Gastrocnemius medialis (tissue), 4 donors: ENCODE measurements around the gene PRKN. TPM values are rescaled to one million over a fixed set of nuclear protein-coding genes. Genes with fewer than 3 reads are reported as not detected.

Source experiments
- ATAC-seq, 2 donors: fragments of 150-250 bp; one replicate each; pipeline ENCODE4 v1.9.1; 2016
- DNase-seq, 2 donors: peaks; one replicate each; pipeline ENCODE4 v3.0.0-alpha.2; 2019
- H3K27ac ChIP-seq, 4 donors: fragments of 200-600 bp; sonication (generic); 1 replicate in 1 of 4; 2 replicates in 3 of 4; pipeline ENCODE4 v1.5.1; 2016 to 2018; ENCODE audit warnings: mild to moderate bottlenecking in 2 of 4, moderate library complexity in 1 of 4
- H3K27me3 ChIP-seq, 3 donors: fragments of 200-600 bp; sonication (generic) in 2 of 3; 1 replicate in 1 of 3; 2 replicates in 2 of 3; pipeline versions ENCODE4 v1.5.1 to v1.6.0; 2016 to 2019; ENCODE audit warnings: mild to moderate bottlenecking in 1 of 3, moderate library complexity in 1 of 3
- H3K36me3 ChIP-seq, 2 donors: fragments of 200-600 bp; sonication (generic) in 1 of 2; one replicate each; pipeline ENCODE4 v1.5.1; 2017 to 2018
- H3K4me1 ChIP-seq, 2 donors: fragments of 200-600 bp; sonication (generic) in 1 of 2; one replicate each; pipeline ENCODE4 v1.5.1; 2016 to 2017; ENCODE audit warnings: mild to moderate bottlenecking in 2 of 2
- H3K4me3 ChIP-seq, 4 donors: fragments of 200-600 bp; sonication (generic) in 3 of 4; 1 replicate in 1 of 4; 2 replicates in 3 of 4; pipeline ENCODE4 v1.5.1; 2016 to 2019; ENCODE audit warnings: mild to moderate bottlenecking in 2 of 4
- H3K9me3 ChIP-seq, 3 donors: fragments of 200-600 bp; sonication (generic) in 2 of 3; 1 replicate in 1 of 3; 2 replicates in 2 of 3; pipeline ENCODE4 v1.5.1; 2016 to 2019
- POLR2A ChIP-seq, 2 donors: fragments of 450-650 bp; IDR thresholded peaks; one replicate each; pipeline ENCODE4 v1.6.1; 2017; ENCODE audit warnings: antibody characterized with exemption in 2 of 2, mild to moderate bottlenecking in 2 of 2, moderate library complexity in 2 of 2
- in situ Hi-C, 4 donors: fragments of 200-750 bp; cut with MboI; loops; one replicate each; pipeline versions ENCODE4 v1.15.0 to v1.8.0; 2017; ENCODE audit warnings: low sequenced_read_pairs in 4 of 4
- intact Hi-C: fragments of 100-400 bp; cut with DNase I; formaldehyde crosslinking; loops from one replicate; pipeline ENCODE4 v1.15.1; 2023; ENCODE audit warnings: low total_unique reads
- total RNA-seq, 4 donors: library from RNA; depleted of rRNA; stranded (reverse); fragments of >200 nt; gene quantifications; one replicate each; pipeline versions ENCODE4 v1.1.0 to v1.2.3, GENCODE V29; 2016
- TF ChIP-seq, protein P1 (sequence below), 5 experiments: fragments of 450-650 bp in 3 of 5; fragments of 200-600 bp in 2 of 5; sonication (generic) in 2 of 5; IDR thresholded peaks in 4 of 5; conservative IDR thresholded peaks in 1 of 5; 1 replicate in 4 of 5; 2 replicates in 1 of 5; pipeline ENCODE4 v1.5.1; 2016 to 2019; ENCODE audit warnings: antibody characterized with exemption in 5 of 5, mild to moderate bottlenecking in 3 of 5, moderate library complexity in 3 of 5

The PRKN gene
- total RNA-seq, 4 donors from 2014 or later: 8.4 to 21.6 (median 13.7) TPM

DNA sequence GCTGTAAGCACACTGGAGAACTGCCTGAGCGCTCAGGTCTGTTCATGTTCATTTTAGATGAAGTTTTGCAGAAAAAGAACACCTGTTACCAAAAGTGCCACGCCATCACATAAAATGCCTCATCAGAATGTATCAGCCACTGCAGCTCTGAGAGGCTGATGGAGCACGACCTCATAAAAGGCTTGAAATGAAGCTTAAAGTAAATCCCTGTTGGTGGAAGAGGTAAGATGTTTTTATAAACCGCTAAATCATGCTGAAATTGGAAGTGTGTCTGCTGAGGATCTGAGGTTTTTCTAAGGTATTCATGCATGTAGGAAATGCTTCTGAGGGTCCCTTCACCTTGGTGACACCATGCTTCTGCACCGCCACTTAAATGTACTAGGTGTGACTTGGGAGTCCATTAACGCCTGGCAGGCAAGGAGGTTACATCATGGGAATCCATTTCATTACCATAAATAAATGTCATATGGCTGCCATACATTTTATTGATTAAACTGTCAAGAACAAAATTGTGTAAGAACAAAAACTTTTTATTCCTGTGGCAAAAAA is 1090.6 kb downstream of the PRKN start:
- peaks cover 6% of the 10 kb centered on the region in 2 donors for H3K4me1 ChIP-seq
- no peak overlapping the region for H3K4me3 ChIP-seq
- intact Hi-C loops: no loop called here
- ATAC-seq (no peak), DNase-seq (no peak)
- H3K9me3 ChIP-seq: no peaks in the 10 kb centered on the region
- H3K27me3 ChIP-seq: no peaks in the 10 kb centered on the region
- in situ Hi-C loops: no loop called here
- H3K27ac ChIP-seq: no peak overlapping the region
- no peaks in the 10 kb centered on the region for H3K36me3 ChIP-seq
- TF ChIP-seq, protein P1, sequence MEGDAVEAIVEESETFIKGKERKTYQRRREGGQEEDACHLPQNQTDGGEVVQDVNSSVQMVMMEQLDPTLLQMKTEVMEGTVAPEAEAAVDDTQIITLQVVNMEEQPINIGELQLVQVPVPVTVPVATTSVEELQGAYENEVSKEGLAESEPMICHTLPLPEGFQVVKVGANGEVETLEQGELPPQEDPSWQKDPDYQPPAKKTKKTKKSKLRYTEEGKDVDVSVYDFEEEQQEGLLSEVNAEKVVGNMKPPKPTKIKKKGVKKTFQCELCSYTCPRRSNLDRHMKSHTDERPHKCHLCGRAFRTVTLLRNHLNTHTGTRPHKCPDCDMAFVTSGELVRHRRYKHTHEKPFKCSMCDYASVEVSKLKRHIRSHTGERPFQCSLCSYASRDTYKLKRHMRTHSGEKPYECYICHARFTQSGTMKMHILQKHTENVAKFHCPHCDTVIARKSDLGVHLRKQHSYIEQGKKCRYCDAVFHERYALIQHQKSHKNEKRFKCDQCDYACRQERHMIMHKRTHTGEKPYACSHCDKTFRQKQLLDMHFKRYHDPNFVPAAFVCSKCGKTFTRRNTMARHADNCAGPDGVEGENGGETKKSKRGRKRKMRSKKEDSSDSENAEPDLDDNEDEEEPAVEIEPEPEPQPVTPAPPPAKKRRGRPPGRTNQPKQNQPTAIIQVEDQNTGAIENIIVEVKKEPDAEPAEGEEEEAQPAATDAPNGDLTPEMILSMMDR (IDR thresholded peaks at IDR 0.05 in 4 of 5, conservative IDR thresholded peaks at IDR 0.05 in 1 of 5): no peak
- TF ChIP-seq POLR2A (IDR thresholded peaks at IDR 0.05): no peak

DNA sequence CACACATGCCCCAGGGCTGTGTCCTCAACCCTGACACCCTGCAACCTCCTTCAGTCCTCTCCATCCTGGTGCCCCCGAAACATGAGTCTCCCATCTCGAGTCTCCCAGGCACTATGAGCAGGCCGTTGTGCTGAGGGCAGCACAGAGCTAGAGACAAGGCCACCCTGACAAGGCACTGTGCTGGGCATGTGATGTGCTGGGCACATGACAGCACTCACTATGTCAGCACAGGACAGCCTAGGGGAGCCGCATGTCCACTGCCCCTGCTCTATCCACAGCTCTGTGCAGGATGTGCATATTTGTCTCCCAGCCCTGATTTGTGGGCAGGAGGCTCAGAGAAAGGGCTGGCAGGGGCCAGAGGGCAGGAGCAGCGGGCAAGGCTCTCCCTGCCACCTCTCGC is 1091.6 kb downstream of the PRKN start:
- Histone ChIP-seq H3K9me3 (no peaks in the 10 kb centered on the region), H3K4me3 (no peak overlapping the region), H3K27ac (no peak overlapping the region), H3K4me1 (peaks cover 11 to 16% of the 10 kb centered on the region in 2 donors), H3K36me3 (no peaks in the 10 kb centered on the region), H3K27me3 (no peaks in the 10 kb centered on the region)
- in situ Hi-C loops (no loop called here), intact Hi-C loops (no loop called here)
- TF ChIP-seq, protein P1 (IDR thresholded peaks at IDR 0.05 in 4 of 5, conservative IDR thresholded peaks at IDR 0.05 in 1 of 5): no peak
- no peak for TF ChIP-seq POLR2A (IDR thresholded peaks at IDR 0.05)
- ATAC-seq (no peak), DNase-seq (no peak)

DNA sequence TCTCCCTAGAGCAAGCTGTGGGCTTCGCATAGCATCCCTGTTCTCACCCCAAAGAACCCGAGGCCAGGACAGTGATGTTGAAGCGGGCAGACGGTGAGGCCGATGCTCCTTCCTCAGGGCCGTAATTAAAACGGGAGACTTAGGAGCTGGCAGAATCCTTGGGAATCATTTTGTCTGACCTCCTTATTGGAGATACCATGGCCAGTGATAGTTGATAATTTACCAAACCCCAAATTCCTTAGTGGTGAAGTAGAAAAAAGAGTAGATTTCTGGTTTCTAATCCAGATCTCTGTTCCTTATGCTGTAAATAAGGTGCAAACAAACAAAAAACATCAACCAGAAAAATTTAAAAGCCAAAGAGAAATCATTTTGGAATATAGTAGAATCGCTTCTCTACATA is 1092.7 kb downstream of the PRKN start:
- no peak for TF ChIP-seq POLR2A (IDR thresholded peaks at IDR 0.05)
- TF ChIP-seq, protein P1 (IDR thresholded peaks at IDR 0.05 in 4 of 5, conservative IDR thresholded peaks at IDR 0.05 in 1 of 5): no peak
- H3K4me3 ChIP-seq: no peak overlapping the region
- H3K9me3 ChIP-seq: no peaks in the 10 kb centered on the region
- H3K36me3 ChIP-seq: no peaks in the 10 kb centered on the region
- no peak for ATAC-seq
- no peaks in the 10 kb centered on the region for H3K27me3 ChIP-seq
- no peak overlapping the region for H3K27ac ChIP-seq
- H3K4me1 ChIP-seq: peaks cover 11 to 18% of the 10 kb centered on the region in 2 donors
- no peak for DNase-seq
- intact Hi-C loops (no loop called here), in situ Hi-C loops (no loop called here)

DNA sequence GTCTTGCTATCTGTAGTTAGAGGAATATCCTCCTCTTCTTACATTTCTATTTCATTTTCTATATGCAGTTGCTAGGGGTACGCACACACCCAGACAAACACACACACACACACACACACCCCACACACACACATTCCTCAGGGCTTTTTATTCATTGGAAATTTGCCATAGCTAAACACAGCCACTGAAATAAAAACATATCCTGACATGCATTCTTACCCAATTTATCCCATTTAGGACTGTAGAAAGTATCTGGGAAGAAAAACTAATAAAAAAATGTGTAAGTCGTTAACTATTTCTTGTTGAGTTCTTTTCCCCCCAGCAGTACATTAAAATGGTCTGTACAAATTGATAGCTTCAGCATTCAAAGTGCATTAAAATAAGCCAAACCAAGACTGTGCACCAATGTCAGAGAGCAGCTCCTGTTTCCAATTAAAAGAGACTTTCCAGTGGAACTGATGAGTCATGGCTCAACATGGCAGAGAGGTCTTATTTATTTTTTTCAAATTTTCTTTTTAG is 1095.8 kb downstream of the PRKN start:
- intact Hi-C loops (no loop called here), in situ Hi-C loops (no loop called here)
- H3K27ac ChIP-seq: no peak overlapping the region
- DNase-seq (no peak), ATAC-seq (no peak)
- no peak overlapping the region for H3K4me3 ChIP-seq
- no peaks in the 10 kb centered on the region for H3K27me3 ChIP-seq
- H3K4me1 ChIP-seq: peaks cover 11 to 18% of the 10 kb centered on the region in 2 donors
- no peaks in the 10 kb centered on the region for H3K36me3 ChIP-seq
- no peaks in the 10 kb centered on the region for H3K9me3 ChIP-seq
- TF ChIP-seq POLR2A (IDR thresholded peaks at IDR 0.05): no peak

DNA sequence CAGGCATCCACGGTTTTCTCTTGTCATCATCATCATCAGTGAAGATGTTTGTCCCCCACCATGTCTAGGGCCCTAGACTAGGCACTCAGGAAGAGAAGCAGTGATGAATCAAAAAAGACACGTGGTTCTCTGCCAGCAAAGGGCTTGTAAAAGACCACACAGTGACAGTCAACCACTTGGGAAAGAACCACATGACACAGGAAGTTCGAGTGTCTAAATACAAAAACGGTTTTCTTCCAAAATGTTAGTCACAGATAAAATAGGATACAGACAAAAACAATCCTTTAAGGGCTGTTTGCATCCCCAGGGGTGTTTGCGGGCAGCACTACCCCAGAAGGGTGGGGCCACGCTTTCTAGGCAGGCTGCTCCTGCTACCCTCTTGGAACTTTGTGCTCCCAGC is 1096.9 kb downstream of the PRKN start:
- intact Hi-C loops (no loop called here), in situ Hi-C loops (no loop called here)
- Histone ChIP-seq H3K4me1 (peaks cover 11 to 18% of the 10 kb centered on the region in 2 donors), H3K36me3 (no peaks in the 10 kb centered on the region), H3K9me3 (no peaks in the 10 kb centered on the region), H3K4me3 (no peak overlapping the region), H3K27ac (no peak overlapping the region), H3K27me3 (no peaks in the 10 kb centered on the region)
- DNase-seq (no peak), ATAC-seq (no peak)
- TF ChIP-seq POLR2A (IDR thresholded peaks at IDR 0.05): no peak
- TF ChIP-seq, protein P1 (IDR thresholded peaks at IDR 0.05 in 4 of 5, conservative IDR thresholded peaks at IDR 0.05 in 1 of 5): no peak
